ENCODE data around the gene IFNL1. TPM values are rescaled to one million over a fixed set of nuclear protein-coding genes. Genes with fewer than 3 reads are reported as not detected.

Gene IFNL1
- polyA plus RNA-seq, 1 donor from 2014 or later = not detected

DNA sequence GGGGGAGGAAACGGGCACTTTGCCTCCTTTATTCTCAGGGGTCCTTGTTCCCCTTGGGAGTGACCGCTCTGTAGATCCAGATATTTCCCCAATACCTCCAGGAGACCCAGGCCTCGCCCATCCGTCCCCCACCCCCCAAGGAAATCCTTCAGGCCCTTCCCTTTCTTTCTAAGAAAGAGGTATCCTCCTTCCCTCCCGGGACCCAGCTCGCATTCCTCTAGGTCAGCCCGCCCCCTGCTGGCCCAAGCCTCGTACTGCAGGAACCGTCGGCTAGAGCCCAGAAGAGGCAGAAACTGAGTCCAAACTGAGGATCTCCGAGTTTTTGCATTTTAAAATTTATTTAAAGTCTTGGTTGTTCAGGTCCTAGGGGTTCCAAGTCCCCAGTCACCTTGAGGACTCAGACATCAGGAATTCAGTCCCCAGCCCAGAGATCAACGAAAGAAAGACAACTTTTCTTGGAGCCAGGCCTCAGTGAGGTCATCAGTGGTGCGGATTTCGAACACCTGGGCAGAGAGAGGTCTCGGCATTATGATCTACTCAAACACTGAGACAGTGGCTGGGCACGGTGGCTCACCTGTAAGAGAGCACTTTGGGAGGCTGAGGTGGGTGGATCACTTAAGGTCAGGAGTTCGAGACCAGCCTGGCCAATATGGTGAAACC, 32.0 kb downstream of the IFNL1 start:
- no peaks in the 10 kb centered on the region for H3K9me2 ChIP-seq (ENCODE audit: insufficient read depth, low read length)
- H3F3A ChIP-seq (ENCODE audit: insufficient read depth, low read length, poor library complexity, severe bottlenecking) = no peaks in the 10 kb centered on the region
- H3K9me3 ChIP-seq (ENCODE audit: low read length) = no peaks in the 10 kb centered on the region
- no peaks in the 10 kb centered on the region for H3K79me2 ChIP-seq (replicated peaks; ENCODE audit: insufficient read depth, low read length)
- H4K20me1 ChIP-seq (ENCODE audit: insufficient read depth) = no peaks in the 10 kb centered on the region
- H3K4me2 ChIP-seq (ENCODE audit: low read length) = peak overlapping the region; percentile 20
- H3K4me3 ChIP-seq (ENCODE audit: low read length) = no peak overlapping the region
- H3K27ac ChIP-seq (ENCODE audit: low read length) = peak overlapping the region; percentile 6
- H2AFZ ChIP-seq (ENCODE audit: low read depth, low read length) = peak overlapping the region; percentile 46
- TF ChIP-seq, protein P1, sequence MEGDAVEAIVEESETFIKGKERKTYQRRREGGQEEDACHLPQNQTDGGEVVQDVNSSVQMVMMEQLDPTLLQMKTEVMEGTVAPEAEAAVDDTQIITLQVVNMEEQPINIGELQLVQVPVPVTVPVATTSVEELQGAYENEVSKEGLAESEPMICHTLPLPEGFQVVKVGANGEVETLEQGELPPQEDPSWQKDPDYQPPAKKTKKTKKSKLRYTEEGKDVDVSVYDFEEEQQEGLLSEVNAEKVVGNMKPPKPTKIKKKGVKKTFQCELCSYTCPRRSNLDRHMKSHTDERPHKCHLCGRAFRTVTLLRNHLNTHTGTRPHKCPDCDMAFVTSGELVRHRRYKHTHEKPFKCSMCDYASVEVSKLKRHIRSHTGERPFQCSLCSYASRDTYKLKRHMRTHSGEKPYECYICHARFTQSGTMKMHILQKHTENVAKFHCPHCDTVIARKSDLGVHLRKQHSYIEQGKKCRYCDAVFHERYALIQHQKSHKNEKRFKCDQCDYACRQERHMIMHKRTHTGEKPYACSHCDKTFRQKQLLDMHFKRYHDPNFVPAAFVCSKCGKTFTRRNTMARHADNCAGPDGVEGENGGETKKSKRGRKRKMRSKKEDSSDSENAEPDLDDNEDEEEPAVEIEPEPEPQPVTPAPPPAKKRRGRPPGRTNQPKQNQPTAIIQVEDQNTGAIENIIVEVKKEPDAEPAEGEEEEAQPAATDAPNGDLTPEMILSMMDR (IDR thresholded peaks at IDR 0.05; ENCODE audit: poor library complexity, severe bottlenecking) = peak; percentile 95
- TF ChIP-seq SMC3 (conservative IDR thresholded peaks at IDR 0.05; ENCODE audit: poor library complexity) (peak; percentile 98), RAD21 (conservative IDR thresholded peaks at IDR 0.05) (peak; percentile 98), TAF1 (IDR thresholded peaks at IDR 0.05; ENCODE audit: low read depth) (no peak)
- peak overlapping the region; percentile 44 for H3K9ac ChIP-seq (ENCODE audit: low read length)
- no peaks in the 10 kb centered on the region for H3K36me3 ChIP-seq (ENCODE audit: insufficient read depth, low read length)
- H3K27me3 ChIP-seq (ENCODE audit: insufficient read depth, low read depth, low read length) = no peaks in the 10 kb centered on the region

DNA sequence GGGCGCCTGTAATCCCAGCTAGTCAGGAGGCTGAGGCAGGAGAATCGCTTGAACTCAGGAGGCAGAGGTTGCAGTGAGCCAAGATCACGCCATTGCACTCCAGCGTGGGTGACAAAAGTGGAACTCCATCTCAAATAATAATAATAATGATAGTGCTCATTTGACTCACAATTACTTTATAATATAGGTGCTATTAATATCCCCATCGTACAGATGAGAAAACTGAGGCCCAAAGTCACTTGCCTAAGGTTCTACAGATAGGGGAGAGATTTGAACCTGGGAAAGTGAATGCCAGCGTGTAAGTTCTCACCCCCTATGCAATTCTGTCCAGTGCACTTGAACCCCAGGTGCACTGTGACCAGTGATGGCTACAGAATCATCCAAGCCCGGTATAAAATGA, 33.7 kb downstream of the IFNL1 start:
- Histone ChIP-seq H3K9me2 (ENCODE audit: insufficient read depth, low read length) (no peaks in the 10 kb centered on the region), H3K27ac (ENCODE audit: low read length) (no peak overlapping the region), H3K79me2 (replicated peaks; ENCODE audit: insufficient read depth, low read length) (no peaks in the 10 kb centered on the region), H3F3A (ENCODE audit: insufficient read depth, low read length, poor library complexity, severe bottlenecking) (no peaks in the 10 kb centered on the region), H2AFZ (ENCODE audit: low read depth, low read length) (no peak overlapping the region), H3K27me3 (ENCODE audit: insufficient read depth, low read depth, low read length) (no peaks in the 10 kb centered on the region), H4K20me1 (ENCODE audit: insufficient read depth) (no peaks in the 10 kb centered on the region), H3K4me3 (ENCODE audit: low read length) (no peak overlapping the region), H3K9me3 (ENCODE audit: low read length) (no peaks in the 10 kb centered on the region), H3K9ac (ENCODE audit: low read length) (no peak overlapping the region), H3K36me3 (ENCODE audit: insufficient read depth, low read length) (no peaks in the 10 kb centered on the region), H3K4me2 (ENCODE audit: low read length) (no peak overlapping the region)
- TF ChIP-seq, protein P1 (IDR thresholded peaks at IDR 0.05; ENCODE audit: poor library complexity, severe bottlenecking) = no peak
- TF ChIP-seq EP300 (conservative IDR thresholded peaks at IDR 0.05; ENCODE audit: poor library complexity, severe bottlenecking) = no peak
- TF ChIP-seq SMC3 (conservative IDR thresholded peaks at IDR 0.05; ENCODE audit: poor library complexity) = no peak
- TF ChIP-seq TAF1 (IDR thresholded peaks at IDR 0.05; ENCODE audit: low read depth) = no peak
- no peak for TF ChIP-seq POLR2AphosphoS5 (IDR thresholded peaks at IDR 0.05)
- no peak for TF ChIP-seq EZH2 (IDR thresholded peaks at IDR 0.05; ENCODE audit: borderline replicate concordance, insufficient read depth, low read length, poor library complexity, severe bottlenecking)
- TF ChIP-seq, protein P2, sequence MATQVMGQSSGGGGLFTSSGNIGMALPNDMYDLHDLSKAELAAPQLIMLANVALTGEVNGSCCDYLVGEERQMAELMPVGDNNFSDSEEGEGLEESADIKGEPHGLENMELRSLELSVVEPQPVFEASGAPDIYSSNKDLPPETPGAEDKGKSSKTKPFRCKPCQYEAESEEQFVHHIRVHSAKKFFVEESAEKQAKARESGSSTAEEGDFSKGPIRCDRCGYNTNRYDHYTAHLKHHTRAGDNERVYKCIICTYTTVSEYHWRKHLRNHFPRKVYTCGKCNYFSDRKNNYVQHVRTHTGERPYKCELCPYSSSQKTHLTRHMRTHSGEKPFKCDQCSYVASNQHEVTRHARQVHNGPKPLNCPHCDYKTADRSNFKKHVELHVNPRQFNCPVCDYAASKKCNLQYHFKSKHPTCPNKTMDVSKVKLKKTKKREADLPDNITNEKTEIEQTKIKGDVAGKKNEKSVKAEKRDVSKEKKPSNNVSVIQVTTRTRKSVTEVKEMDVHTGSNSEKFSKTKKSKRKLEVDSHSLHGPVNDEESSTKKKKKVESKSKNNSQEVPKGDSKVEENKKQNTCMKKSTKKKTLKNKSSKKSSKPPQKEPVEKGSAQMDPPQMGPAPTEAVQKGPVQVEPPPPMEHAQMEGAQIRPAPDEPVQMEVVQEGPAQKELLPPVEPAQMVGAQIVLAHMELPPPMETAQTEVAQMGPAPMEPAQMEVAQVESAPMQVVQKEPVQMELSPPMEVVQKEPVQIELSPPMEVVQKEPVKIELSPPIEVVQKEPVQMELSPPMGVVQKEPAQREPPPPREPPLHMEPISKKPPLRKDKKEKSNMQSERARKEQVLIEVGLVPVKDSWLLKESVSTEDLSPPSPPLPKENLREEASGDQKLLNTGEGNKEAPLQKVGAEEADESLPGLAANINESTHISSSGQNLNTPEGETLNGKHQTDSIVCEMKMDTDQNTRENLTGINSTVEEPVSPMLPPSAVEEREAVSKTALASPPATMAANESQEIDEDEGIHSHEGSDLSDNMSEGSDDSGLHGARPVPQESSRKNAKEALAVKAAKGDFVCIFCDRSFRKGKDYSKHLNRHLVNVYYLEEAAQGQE (IDR thresholded peaks at IDR 0.05; ENCODE audit: borderline replicate concordance) = no peak
- TF ChIP-seq RAD21 (conservative IDR thresholded peaks at IDR 0.05) = no peak
- no peak for TF ChIP-seq MXI1 (conservative IDR thresholded peaks at IDR 0.05; ENCODE audit: poor library complexity, severe bottlenecking)
